HG03280 (cell line): Measurements from ENCODE around the gene ELP5.

Experiments
- ATAC-seq: cut with Tn5 transposase; IDR thresholded peaks from one replicate; pipeline ENCODE4 v1.9.1; 2021; ENCODE audit warnings: mild to moderate bottlenecking, moderate library complexity; ENCODE audit not compliant: unreplicated experiment

ELP5 gene

GRCh38 chr17:7252176-7253043 lies at the start of gene ELP5:
Gene ELP5, plus strand, starts transcription at chr17:7252215. Its CDS starts 336 bp downstream, at chr17:7252551.
- peak; percentile 50 for ATAC-seq

GRCh38 chr17:7203391-7203790 lies 48.6 kb upstream of the ELP5 start:
- ATAC-seq = no peak

- ATAC-seq = no peak
Measured at GRCh38 chr17:7204336-7204735, 47.7 kb upstream of the ELP5 start.

GRCh38 chr17:7204828-7205461 lies 47.1 kb upstream of the ELP5 start:
- ATAC-seq = peak; percentile 82

- no peak for ATAC-seq
Measured at GRCh38 chr17:7205561-7205960, 46.5 kb upstream of the ELP5 start.

- ATAC-seq = no peak
Measured at GRCh38 chr17:7207120-7208001, 44.7 kb upstream of the ELP5 start.

GRCh38 chr17:7208027-7208571 lies 43.9 kb upstream of the ELP5 start:
- no peak for ATAC-seq

- no peak for ATAC-seq
Measured at GRCh38 chr17:7208754-7209460, 43.1 kb upstream of the ELP5 start.

GRCh38 chr17:7211491-7212273 lies 40.3 kb upstream of the ELP5 start:
- ATAC-seq = no peak

- ATAC-seq = no peak
Measured at GRCh38 chr17:7213895-7214299, 38.1 kb upstream of the ELP5 start.

GRCh38 chr17:7214300-7215135 lies 37.5 kb upstream of the ELP5 start:
- ATAC-seq = peak; percentile 85

- no peak for ATAC-seq
Measured at GRCh38 chr17:7215136-7215638, 36.8 kb upstream of the ELP5 start.

GRCh38 chr17:7215652-7216180 lies 36.3 kb upstream of the ELP5 start:
- ATAC-seq = no peak

GRCh38 chr17:7216242-7217112 lies 35.5 kb upstream of the ELP5 start:
- ATAC-seq = no peak

- ATAC-seq = no peak
Measured at GRCh38 chr17:7217113-7217987, 34.7 kb upstream of the ELP5 start.

- no peak for ATAC-seq
Measured at GRCh38 chr17:7218166-7218565, 33.8 kb upstream of the ELP5 start.
